Measurements from ENCODE around the gene BLM. TPM values are rescaled to one million over a fixed set of nuclear protein-coding genes. Genes with fewer than 3 reads are reported as not detected.

BLM gene
- total and polyA plus RNA-seq, 2 of the 8 experiments (the other 6 are each of a cell fraction or from before 2014, with no cell fraction given): 15.2 to 46.7 TPM

DNA sequence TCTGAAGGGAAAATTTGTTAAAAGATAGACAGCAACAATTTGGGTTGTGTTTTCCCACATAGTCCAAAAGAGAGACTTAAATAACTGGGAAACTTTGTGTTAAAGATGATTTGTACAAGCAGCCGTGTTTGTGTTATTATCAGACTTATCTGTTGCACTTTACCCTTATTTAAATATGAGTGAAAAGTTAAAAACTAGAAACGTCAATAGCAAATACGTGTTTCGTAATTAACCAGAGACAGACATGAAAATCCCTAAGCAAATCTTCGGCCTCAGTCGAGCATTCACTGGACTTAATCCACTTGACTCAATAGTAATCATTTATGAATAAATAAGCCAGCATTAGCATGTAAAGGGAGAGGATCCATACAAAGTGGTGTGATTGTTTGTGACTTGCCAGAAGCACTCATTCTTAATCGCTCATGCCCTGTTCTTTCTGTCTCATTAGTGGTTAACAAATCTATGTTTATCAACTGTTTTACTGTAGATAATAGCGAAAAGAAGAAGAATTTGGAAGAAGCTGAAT is 34.2 kb downstream of the BLM start (continued):
- TF ChIP-seq, protein P1, sequence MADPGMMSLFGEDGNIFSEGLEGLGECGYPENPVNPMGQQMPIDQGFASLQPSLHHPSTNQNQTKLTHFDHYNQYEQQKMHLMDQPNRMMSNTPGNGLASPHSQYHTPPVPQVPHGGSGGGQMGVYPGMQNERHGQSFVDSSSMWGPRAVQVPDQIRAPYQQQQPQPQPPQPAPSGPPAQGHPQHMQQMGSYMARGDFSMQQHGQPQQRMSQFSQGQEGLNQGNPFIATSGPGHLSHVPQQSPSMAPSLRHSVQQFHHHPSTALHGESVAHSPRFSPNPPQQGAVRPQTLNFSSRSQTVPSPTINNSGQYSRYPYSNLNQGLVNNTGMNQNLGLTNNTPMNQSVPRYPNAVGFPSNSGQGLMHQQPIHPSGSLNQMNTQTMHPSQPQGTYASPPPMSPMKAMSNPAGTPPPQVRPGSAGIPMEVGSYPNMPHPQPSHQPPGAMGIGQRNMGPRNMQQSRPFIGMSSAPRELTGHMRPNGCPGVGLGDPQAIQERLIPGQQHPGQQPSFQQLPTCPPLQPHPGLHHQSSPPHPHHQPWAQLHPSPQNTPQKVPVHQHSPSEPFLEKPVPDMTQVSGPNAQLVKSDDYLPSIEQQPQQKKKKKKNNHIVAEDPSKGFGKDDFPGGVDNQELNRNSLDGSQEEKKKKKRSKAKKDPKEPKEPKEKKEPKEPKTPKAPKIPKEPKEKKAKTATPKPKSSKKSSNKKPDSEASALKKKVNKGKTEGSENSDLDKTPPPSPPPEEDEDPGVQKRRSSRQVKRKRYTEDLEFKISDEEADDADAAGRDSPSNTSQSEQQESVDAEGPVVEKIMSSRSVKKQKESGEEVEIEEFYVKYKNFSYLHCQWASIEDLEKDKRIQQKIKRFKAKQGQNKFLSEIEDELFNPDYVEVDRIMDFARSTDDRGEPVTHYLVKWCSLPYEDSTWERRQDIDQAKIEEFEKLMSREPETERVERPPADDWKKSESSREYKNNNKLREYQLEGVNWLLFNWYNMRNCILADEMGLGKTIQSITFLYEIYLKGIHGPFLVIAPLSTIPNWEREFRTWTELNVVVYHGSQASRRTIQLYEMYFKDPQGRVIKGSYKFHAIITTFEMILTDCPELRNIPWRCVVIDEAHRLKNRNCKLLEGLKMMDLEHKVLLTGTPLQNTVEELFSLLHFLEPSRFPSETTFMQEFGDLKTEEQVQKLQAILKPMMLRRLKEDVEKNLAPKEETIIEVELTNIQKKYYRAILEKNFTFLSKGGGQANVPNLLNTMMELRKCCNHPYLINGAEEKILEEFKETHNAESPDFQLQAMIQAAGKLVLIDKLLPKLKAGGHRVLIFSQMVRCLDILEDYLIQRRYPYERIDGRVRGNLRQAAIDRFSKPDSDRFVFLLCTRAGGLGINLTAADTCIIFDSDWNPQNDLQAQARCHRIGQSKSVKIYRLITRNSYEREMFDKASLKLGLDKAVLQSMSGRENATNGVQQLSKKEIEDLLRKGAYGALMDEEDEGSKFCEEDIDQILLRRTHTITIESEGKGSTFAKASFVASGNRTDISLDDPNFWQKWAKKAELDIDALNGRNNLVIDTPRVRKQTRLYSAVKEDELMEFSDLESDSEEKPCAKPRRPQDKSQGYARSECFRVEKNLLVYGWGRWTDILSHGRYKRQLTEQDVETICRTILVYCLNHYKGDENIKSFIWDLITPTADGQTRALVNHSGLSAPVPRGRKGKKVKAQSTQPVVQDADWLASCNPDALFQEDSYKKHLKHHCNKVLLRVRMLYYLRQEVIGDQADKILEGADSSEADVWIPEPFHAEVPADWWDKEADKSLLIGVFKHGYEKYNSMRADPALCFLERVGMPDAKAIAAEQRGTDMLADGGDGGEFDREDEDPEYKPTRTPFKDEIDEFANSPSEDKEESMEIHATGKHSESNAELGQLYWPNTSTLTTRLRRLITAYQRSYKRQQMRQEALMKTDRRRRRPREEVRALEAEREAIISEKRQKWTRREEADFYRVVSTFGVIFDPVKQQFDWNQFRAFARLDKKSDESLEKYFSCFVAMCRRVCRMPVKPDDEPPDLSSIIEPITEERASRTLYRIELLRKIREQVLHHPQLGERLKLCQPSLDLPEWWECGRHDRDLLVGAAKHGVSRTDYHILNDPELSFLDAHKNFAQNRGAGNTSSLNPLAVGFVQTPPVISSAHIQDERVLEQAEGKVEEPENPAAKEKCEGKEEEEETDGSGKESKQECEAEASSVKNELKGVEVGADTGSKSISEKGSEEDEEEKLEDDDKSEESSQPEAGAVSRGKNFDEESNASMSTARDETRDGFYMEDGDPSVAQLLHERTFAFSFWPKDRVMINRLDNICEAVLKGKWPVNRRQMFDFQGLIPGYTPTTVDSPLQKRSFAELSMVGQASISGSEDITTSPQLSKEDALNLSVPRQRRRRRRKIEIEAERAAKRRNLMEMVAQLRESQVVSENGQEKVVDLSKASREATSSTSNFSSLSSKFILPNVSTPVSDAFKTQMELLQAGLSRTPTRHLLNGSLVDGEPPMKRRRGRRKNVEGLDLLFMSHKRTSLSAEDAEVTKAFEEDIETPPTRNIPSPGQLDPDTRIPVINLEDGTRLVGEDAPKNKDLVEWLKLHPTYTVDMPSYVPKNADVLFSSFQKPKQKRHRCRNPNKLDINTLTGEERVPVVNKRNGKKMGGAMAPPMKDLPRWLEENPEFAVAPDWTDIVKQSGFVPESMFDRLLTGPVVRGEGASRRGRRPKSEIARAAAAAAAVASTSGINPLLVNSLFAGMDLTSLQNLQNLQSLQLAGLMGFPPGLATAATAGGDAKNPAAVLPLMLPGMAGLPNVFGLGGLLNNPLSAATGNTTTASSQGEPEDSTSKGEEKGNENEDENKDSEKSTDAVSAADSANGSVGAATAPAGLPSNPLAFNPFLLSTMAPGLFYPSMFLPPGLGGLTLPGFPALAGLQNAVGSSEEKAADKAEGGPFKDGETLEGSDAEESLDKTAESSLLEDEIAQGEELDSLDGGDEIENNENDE (IDR thresholded peaks at IDR 0.05; ENCODE audit: insufficient replicate concordance, low read length): no peak
- TF ChIP-seq CHD2 (IDR thresholded peaks at IDR 0.05; ENCODE audit: low read length): no peak
- TF ChIP-seq JUND (IDR thresholded peaks at IDR 0.05; ENCODE audit: low read length): no peak
- no peak for TF ChIP-seq SP2 (IDR thresholded peaks at IDR 0.05; ENCODE audit: low read length)
- TF ChIP-seq NRF1 (IDR thresholded peaks at IDR 0.05; ENCODE audit: low read depth, low read length): no peak
- no peak for TF ChIP-seq CHD1 (IDR thresholded peaks at IDR 0.05; ENCODE audit: low read depth, low read length)

All from H1 (cell line).